Measurements from ENCODE around the gene SCRG1.

The SCRG1 gene

GRCh38 chr4:173411106-173411693 lies 12.3 kb upstream of the SCRG1 start (continued):
- TF ChIP-seq POU6F1 (CRISPR knock-in tag; IDR thresholded peaks at IDR 0.05; ENCODE audit: borderline replicate concordance, low read depth) (no peak), ZNF565 (CRISPR knock-in tag; conservative IDR thresholded peaks at IDR 0.05; ENCODE audit: low read depth) (no peak), TCF4 (CRISPR knock-in tag; IDR thresholded peaks at IDR 0.05; ENCODE audit: borderline replicate concordance) (no peak), ZNF70 (CRISPR knock-in tag; IDR thresholded peaks at IDR 0.05) (no peak), ZNF8 (CRISPR knock-in tag; IDR thresholded peaks at IDR 0.05) (no peak), ISL1 (CRISPR knock-in tag; IDR thresholded peaks at IDR 0.05) (no peak), PPARA (CRISPR knock-in tag; IDR thresholded peaks at IDR 0.05; ENCODE audit: borderline replicate concordance) (no peak), SNAI2 (CRISPR knock-in tag; IDR thresholded peaks at IDR 0.05) (no peak), OSR1 (CRISPR knock-in tag; IDR thresholded peaks at IDR 0.05) (no peak), GLIS3 (CRISPR knock-in tag; IDR thresholded peaks at IDR 0.05) (no peak)
- TF ChIP-seq, protein P1, sequence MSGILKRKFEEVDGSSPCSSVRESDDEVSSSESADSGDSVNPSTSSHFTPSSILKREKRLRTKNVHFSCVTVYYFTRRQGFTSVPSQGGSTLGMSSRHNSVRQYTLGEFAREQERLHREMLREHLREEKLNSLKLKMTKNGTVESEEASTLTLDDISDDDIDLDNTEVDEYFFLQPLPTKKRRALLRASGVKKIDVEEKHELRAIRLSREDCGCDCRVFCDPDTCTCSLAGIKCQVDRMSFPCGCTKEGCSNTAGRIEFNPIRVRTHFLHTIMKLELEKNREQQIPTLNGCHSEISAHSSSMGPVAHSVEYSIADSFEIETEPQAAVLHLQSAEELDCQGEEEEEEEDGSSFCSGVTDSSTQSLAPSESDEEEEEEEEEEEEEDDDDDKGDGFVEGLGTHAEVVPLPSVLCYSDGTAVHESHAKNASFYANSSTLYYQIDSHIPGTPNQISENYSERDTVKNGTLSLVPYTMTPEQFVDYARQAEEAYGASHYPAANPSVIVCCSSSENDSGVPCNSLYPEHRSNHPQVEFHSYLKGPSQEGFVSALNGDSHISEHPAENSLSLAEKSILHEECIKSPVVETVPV (CRISPR knock-in tag; IDR thresholded peaks at IDR 0.05): no peak

- no peak for TF ChIP-seq POU6F1 (CRISPR knock-in tag; IDR thresholded peaks at IDR 0.05; ENCODE audit: borderline replicate concordance, low read depth)
- TF ChIP-seq, protein P2, sequence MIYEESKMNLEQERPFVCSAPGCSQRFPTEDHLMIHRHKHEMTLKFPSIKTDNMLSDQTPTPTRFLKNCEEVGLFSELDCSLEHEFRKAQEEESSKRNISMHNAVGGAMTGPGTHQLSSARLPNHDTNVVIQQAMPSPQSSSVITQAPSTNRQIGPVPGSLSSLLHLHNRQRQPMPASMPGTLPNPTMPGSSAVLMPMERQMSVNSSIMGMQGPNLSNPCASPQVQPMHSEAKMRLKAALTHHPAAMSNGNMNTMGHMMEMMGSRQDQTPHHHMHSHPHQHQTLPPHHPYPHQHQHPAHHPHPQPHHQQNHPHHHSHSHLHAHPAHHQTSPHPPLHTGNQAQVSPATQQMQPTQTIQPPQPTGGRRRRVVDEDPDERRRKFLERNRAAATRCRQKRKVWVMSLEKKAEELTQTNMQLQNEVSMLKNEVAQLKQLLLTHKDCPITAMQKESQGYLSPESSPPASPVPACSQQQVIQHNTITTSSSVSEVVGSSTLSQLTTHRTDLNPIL (CRISPR knock-in tag; IDR thresholded peaks at IDR 0.05; ENCODE audit: low read depth): no peak
- TF ChIP-seq, protein P3, sequence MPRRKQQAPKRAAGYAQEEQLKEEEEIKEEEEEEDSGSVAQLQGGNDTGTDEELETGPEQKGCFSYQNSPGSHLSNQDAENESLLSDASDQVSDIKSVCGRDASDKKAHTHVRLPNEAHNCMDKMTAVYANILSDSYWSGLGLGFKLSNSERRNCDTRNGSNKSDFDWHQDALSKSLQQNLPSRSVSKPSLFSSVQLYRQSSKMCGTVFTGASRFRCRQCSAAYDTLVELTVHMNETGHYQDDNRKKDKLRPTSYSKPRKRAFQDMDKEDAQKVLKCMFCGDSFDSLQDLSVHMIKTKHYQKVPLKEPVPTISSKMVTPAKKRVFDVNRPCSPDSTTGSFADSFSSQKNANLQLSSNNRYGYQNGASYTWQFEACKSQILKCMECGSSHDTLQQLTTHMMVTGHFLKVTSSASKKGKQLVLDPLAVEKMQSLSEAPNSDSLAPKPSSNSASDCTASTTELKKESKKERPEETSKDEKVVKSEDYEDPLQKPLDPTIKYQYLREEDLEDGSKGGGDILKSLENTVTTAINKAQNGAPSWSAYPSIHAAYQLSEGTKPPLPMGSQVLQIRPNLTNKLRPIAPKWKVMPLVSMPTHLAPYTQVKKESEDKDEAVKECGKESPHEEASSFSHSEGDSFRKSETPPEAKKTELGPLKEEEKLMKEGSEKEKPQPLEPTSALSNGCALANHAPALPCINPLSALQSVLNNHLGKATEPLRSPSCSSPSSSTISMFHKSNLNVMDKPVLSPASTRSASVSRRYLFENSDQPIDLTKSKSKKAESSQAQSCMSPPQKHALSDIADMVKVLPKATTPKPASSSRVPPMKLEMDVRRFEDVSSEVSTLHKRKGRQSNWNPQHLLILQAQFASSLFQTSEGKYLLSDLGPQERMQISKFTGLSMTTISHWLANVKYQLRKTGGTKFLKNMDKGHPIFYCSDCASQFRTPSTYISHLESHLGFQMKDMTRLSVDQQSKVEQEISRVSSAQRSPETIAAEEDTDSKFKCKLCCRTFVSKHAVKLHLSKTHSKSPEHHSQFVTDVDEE (CRISPR knock-in tag; IDR thresholded peaks at IDR 0.05): no peak
- no peak for TF ChIP-seq ISL1 (CRISPR knock-in tag; IDR thresholded peaks at IDR 0.05)
- no peak for TF ChIP-seq ZFP30 (CRISPR knock-in tag; IDR thresholded peaks at IDR 0.05)
- ATAC-seq: no peak
Measured at GRCh38 chr4:173410079-173410478, 11.2 kb upstream of the SCRG1 start.

DNA sequence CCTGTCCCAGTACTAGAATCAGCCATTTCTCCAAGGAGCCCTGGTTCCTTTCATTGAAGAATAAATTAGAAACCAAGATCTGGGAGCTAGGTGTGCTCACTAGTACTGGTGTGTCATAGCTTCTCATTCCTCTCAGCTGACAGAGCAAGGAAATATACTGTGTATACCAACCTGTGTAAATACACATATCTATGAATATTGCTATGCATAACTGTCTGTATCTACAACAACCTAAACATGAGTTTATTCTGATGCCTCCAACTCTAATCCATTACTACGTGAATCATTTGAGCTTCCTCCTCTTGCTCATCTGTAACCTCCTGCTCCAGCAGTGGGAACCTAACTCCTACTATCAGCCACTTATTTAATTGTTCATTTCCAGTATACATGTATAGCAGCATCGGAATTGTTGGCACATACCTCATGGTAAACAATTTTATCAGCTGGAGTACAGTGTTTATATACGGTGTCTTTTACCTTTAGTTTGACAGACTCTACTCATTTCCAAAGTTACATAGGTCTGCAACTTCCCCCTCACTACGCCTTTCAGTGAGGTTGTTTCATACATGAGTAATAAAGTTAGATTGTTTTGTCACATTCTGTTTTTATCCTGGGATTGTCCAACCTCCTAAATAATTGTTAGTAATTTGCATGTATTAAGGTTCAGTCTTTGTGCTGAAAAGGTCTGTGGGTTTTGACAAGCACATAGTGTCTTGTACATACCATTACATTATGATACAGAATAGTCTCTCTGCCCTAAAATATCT lies 7.1 kb upstream of the SCRG1 start:
- TF ChIP-seq GLIS3 (CRISPR knock-in tag; IDR thresholded peaks at IDR 0.05) (no peak), TCF4 (CRISPR knock-in tag; IDR thresholded peaks at IDR 0.05; ENCODE audit: borderline replicate concordance) (no peak), ZNF565 (CRISPR knock-in tag; conservative IDR thresholded peaks at IDR 0.05; ENCODE audit: low read depth) (no peak), RARB (CRISPR knock-in tag; IDR thresholded peaks at IDR 0.05) (no peak), POU6F1 (CRISPR knock-in tag; IDR thresholded peaks at IDR 0.05; ENCODE audit: borderline replicate concordance, low read depth) (no peak), BACH2 (CRISPR knock-in tag; IDR thresholded peaks at IDR 0.05; ENCODE audit: borderline replicate concordance) (no peak)
- TF ChIP-seq, protein P2 (CRISPR knock-in tag; IDR thresholded peaks at IDR 0.05; ENCODE audit: low read depth): no peak
- TF ChIP-seq, protein P3 (CRISPR knock-in tag; IDR thresholded peaks at IDR 0.05): no peak
- ATAC-seq: no peak

Data from SK-N-SH treated with all-trans-retinoic acid at 6 μM for 48 hours (cell line).